Transverse colon (tissue), 4 donors: ENCODE results near the gene NCKAP5.

Source experiments
- POLR2AphosphoS5 ChIP-seq, 3 donors: sonication (generic); formaldehyde crosslinking; IDR thresholded peaks; one replicate each; pipeline ENCODE4 v1.6.1; 2016; ENCODE audit warnings: antibody characterized with exemption in 3 of 3
- TF ChIP-seq, protein P1 (sequence below), 5 experiments: fragments of 200-600 bp in 3 of 5; fragments of 450-650 bp in 2 of 5; sonication (generic) in 3 of 5; IDR thresholded peaks; 1 replicate in 2 of 5; 2 replicates in 3 of 5; pipeline ENCODE4 v1.5.1; 2016 to 2017; ENCODE audit warnings: antibody characterized with exemption in 5 of 5, inconsistent platforms in 3 of 5, mild to moderate bottlenecking in 2 of 5, moderate library complexity in 1 of 5

DNA sequence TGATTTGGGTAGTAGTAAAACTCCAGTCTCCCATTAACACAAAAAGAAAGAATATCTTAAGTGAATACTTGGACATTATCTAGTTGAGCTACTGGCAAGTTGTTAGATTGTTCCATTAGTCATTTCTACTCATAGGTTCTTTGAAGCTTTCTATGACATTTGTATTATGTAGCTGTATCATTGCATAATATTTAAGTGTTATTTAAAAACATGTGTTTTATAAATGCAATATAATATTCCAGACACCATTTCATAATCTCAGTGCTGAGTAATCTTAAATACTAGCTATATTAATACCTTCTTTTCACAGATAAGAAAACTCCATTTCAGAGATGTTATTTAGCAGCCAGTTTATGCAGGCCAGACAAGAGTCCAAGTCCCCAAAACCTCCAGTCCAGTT lies 271.9 kb downstream of the NCKAP5 start:
- TF ChIP-seq, protein P1, sequence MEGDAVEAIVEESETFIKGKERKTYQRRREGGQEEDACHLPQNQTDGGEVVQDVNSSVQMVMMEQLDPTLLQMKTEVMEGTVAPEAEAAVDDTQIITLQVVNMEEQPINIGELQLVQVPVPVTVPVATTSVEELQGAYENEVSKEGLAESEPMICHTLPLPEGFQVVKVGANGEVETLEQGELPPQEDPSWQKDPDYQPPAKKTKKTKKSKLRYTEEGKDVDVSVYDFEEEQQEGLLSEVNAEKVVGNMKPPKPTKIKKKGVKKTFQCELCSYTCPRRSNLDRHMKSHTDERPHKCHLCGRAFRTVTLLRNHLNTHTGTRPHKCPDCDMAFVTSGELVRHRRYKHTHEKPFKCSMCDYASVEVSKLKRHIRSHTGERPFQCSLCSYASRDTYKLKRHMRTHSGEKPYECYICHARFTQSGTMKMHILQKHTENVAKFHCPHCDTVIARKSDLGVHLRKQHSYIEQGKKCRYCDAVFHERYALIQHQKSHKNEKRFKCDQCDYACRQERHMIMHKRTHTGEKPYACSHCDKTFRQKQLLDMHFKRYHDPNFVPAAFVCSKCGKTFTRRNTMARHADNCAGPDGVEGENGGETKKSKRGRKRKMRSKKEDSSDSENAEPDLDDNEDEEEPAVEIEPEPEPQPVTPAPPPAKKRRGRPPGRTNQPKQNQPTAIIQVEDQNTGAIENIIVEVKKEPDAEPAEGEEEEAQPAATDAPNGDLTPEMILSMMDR (IDR thresholded peaks at IDR 0.05) = no peak
- no peak for TF ChIP-seq POLR2AphosphoS5 (IDR thresholded peaks at IDR 0.05)
